GM12891 (cell line): Measurements from ENCODE around the gene C1RL.

Experiments used
- POLR2A ChIP-seq: IDR thresholded peaks from 2 replicates; pipeline ENCODE4 v1.6.1; 2011; ENCODE audit warnings: low read depth, low read length, control low read depth
- POLR2AphosphoS5 ChIP-seq: IDR thresholded peaks from 2 replicates; pipeline ENCODE4 v1.6.1; 2011; ENCODE audit warnings: low read depth, low read length, control low read depth
- POU2F2 ChIP-seq: IDR thresholded peaks from 2 replicates; pipeline ENCODE4 v1.6.1; 2011; ENCODE audit warnings: low read depth, mild to moderate bottlenecking, control low read depth, low read length, moderate library complexity
- SPI1 ChIP-seq: IDR thresholded peaks from 2 replicates; pipeline ENCODE4 v1.6.1; 2011; ENCODE audit warnings: low read depth, low read length, control low read depth
- TAF1 ChIP-seq: IDR thresholded peaks from 2 replicates; pipeline ENCODE4 v1.6.1; 2011; ENCODE audit warnings: low read depth, low read length, control low read depth

DNA sequence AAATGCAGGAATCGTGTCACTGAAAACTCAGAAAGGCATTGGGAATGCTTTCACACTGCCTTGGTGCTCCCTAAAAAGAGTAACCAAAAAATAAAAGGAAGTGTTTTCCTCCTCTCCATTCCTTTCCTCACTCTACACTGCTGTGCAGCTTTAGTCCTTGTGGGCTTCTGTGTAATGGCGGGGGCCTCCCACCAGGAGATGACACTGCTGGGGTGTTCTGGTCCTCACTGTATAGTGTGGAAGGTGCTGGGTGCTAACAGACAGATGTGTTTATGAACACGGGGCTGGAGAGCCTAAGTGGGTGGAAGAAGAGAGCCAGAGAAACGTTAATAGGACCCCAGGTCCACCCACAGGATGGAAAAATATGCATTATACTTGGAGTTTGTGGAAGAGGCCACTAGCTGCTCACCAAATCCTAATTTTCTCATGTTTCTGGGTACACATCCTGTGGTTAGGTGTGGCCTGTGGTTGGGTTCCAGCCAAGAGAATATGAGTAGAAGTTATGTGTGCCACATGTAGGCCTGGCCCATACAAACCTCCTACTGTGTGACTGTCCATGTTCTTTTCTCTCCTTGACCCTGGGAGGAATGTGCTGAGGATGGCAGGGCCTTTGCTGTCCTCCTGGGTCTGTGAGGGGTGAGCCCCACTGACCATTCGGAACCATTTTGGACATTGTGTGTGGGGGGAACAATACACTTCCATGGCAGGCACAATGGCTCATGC lies 62.5 kb downstream of the C1RL start:
- TF ChIP-seq TAF1 (no peak), POU2F2 (no peak), POLR2A (no peak), POLR2AphosphoS5 (no peak), SPI1 (no peak)
